H9 (cell line): ENCODE measurements around the gene PSTPIP1. TPM values are rescaled to one million over a fixed set of nuclear protein-coding genes. Genes with fewer than 3 reads are reported as not detected.

ENCODE experiments used
- DNase-seq: peaks from one replicate; pipeline ENCODE4 v3.0.0-alpha.2; 2017
- H2AFZ ChIP-seq: one replicate; pipeline ENCODE4 v1.6.1; 2013; ENCODE audit warnings: mild to moderate bottlenecking, low read length, control low read depth, moderate library complexity
- H2AK5ac ChIP-seq: 2 replicates; pipeline ENCODE4 v1.6.1; 2013; ENCODE audit warnings: low read length, control low read depth, mixed read lengths; ENCODE audit not compliant: insufficient read length
- H2BK120ac ChIP-seq: one replicate; pipeline ENCODE4 v1.6.1; 2013; ENCODE audit warnings: low read depth, mild to moderate bottlenecking, low read length, control low read depth, inconsistent platforms; ENCODE audit not compliant: poor library complexity, severe bottlenecking
- H2BK12ac ChIP-seq: 2 replicates; pipeline ENCODE4 v1.6.1; 2013; ENCODE audit warnings: low read length, control low read depth, mixed read lengths, low read depth; ENCODE audit not compliant: insufficient read length
- H2BK15ac ChIP-seq: 2 replicates; pipeline ENCODE4 v1.6.1; 2013; ENCODE audit warnings: low read depth, low read length, control low read depth
- H2BK20ac ChIP-seq: one replicate; pipeline ENCODE4 v1.6.1; 2013; ENCODE audit warnings: low read depth, mild to moderate bottlenecking, low read length, control low read depth, inconsistent platforms; ENCODE audit not compliant: poor library complexity, severe bottlenecking
- H2BK5ac ChIP-seq: 2 replicates; pipeline ENCODE4 v1.6.1; 2013; ENCODE audit warnings: low read length, control low read depth, mixed read lengths; ENCODE audit not compliant: insufficient read length
- H3K14ac ChIP-seq: 2 replicates; pipeline ENCODE4 v1.6.1; 2013; ENCODE audit warnings: low read length, control low read depth; ENCODE audit not compliant: insufficient read depth
- H3K18ac ChIP-seq: 2 replicates; pipeline ENCODE4 v1.6.1; 2013; ENCODE audit warnings: low read depth, mild to moderate bottlenecking, mixed read lengths, low read length, control low read depth; ENCODE audit not compliant: insufficient read length
- H3K23ac ChIP-seq: 2 replicates; pipeline ENCODE4 v1.6.1; 2013; ENCODE audit warnings: low read length, control low read depth, mixed read lengths, low read depth; ENCODE audit not compliant: insufficient read length
- H3K23me2 ChIP-seq: 2 replicates; pipeline ENCODE4 v1.6.1; 2013; ENCODE audit warnings: low read depth, mild to moderate bottlenecking, mixed read lengths, low read length, control low read depth; ENCODE audit not compliant: insufficient read length, poor library complexity, severe bottlenecking
- H3K27ac ChIP-seq: 2 replicates; pipeline ENCODE4 v1.5.1; 2013; ENCODE audit warnings: low read length, control low read depth, mixed read lengths, low read depth; ENCODE audit not compliant: insufficient read length
- H3K27me3 ChIP-seq: 2 replicates; pipeline ENCODE4 v1.6.1; 2013; ENCODE audit warnings: low read length, control low read depth, inconsistent platforms; ENCODE audit not compliant: insufficient read depth
- H3K4ac ChIP-seq: 2 replicates; pipeline ENCODE4 v1.6.1; 2013; ENCODE audit warnings: low read depth, mild to moderate bottlenecking, control low read depth, inconsistent platforms, low read length, moderate library complexity
- H3K4me1 ChIP-seq: 2 replicates; pipeline ENCODE4 v1.6.1; 2013; ENCODE audit warnings: low read length, control low read depth, inconsistent platforms; ENCODE audit not compliant: insufficient read depth
- H3K4me2 ChIP-seq: 2 replicates; pipeline ENCODE4 v1.6.1; 2013; ENCODE audit warnings: low read length, control low read depth, mixed read lengths; ENCODE audit not compliant: insufficient read length, insufficient read depth
- H3K56ac ChIP-seq: 2 replicates; pipeline ENCODE4 v1.6.1; 2013; ENCODE audit warnings: low read depth, mild to moderate bottlenecking, mixed read lengths, low read length, control low read depth; ENCODE audit not compliant: insufficient read length
- H3K79me1 ChIP-seq: 2 replicates; pipeline ENCODE4 v1.6.1; 2013; ENCODE audit warnings: low read depth, mild to moderate bottlenecking, moderate library complexity, low read length, control low read depth, inconsistent platforms; ENCODE audit not compliant: insufficient read depth, poor library complexity, severe bottlenecking
- H3K79me2 ChIP-seq: 2 replicates; pipeline ENCODE4 v1.6.1; 2013; ENCODE audit warnings: low read length, control low read depth, inconsistent platforms; ENCODE audit not compliant: insufficient read depth
- H3K9ac ChIP-seq: 2 replicates; pipeline ENCODE4 v1.6.1; 2013; ENCODE audit warnings: low read length, control low read depth, mixed read lengths; ENCODE audit not compliant: insufficient read length; ENCODE audit errors: extremely low read depth
- H3K9me3 ChIP-seq: one replicate; pipeline ENCODE4 v1.6.1; 2013; ENCODE audit warnings: low read depth, low read length, inconsistent platforms; ENCODE audit not compliant: control insufficient read depth
- H3T11ph ChIP-seq: one replicate; pipeline ENCODE4 v1.6.1; 2013; ENCODE audit warnings: mild to moderate bottlenecking, low read length, control low read depth, inconsistent platforms
- H4K20me1 ChIP-seq: one replicate; pipeline ENCODE4 v1.6.1; 2013; ENCODE audit not compliant: control insufficient read depth, insufficient read length, insufficient read depth
- H4K5ac ChIP-seq: 2 replicates; pipeline ENCODE4 v1.6.1; 2013; ENCODE audit warnings: low read depth, mild to moderate bottlenecking, mixed read lengths, low read length, control low read depth; ENCODE audit not compliant: insufficient read length
- H4K8ac ChIP-seq: replicated peaks from 2 replicates; pipeline ENCODE4 v1.6.1; 2013; ENCODE audit warnings: low read length, control low read depth, mixed read lengths, low read depth; ENCODE audit not compliant: insufficient read length
- H4K91ac ChIP-seq: 2 replicates; pipeline ENCODE4 v1.6.1; 2013; ENCODE audit warnings: low read depth, mild to moderate bottlenecking, moderate library complexity, mixed read lengths, low read length, control low read depth; ENCODE audit not compliant: insufficient read length
- H3K27ac Mint-ChIP-seq, 3 experiments: 2 replicates in 2 of 3; 3 replicates in 1 of 3; pipeline ENCODE4 v1.8.0; 2020 to 2021; ENCODE audit warnings: mixed read lengths in 3 of 3, mild to moderate bottlenecking in 1 of 3, moderate library complexity in 1 of 3
- H3K27me3 Mint-ChIP-seq: 2 replicates; pipeline ENCODE4 v1.8.0; 2021; ENCODE audit warnings: low read depth, mild to moderate bottlenecking, moderate library complexity, mixed read lengths
- H3K36me3 Mint-ChIP-seq, 3 experiments: 2 replicates in 2 of 3; 3 replicates in 1 of 3; pipeline ENCODE4 v1.8.0; 2020 to 2021; ENCODE audit warnings: low read depth in 3 of 3, mixed read lengths in 3 of 3; ENCODE audit not compliant: insufficient read depth in 1 of 3
- H3K4me1 Mint-ChIP-seq, 2 experiments: 2 replicates each; pipeline ENCODE4 v1.8.0; 2020; ENCODE audit warnings: mixed read lengths in 2 of 2
- H3K4me3 Mint-ChIP-seq, 2 experiments: 2 replicates in 1 of 2; 3 replicates in 1 of 2; pipeline ENCODE4 v1.8.0; 2020 to 2021; ENCODE audit warnings: mild to moderate bottlenecking in 2 of 2, mixed read lengths in 2 of 2, moderate library complexity in 1 of 2
- H3K9me3 Mint-ChIP-seq, 2 experiments: 2 replicates in 1 of 2; 3 replicates in 1 of 2; pipeline ENCODE4 v1.8.0; 2020; ENCODE audit warnings: mild to moderate bottlenecking in 2 of 2, mixed read lengths in 2 of 2, moderate library complexity in 1 of 2
- CTCF ChIP-seq: fragments of 200-600 bp; sonication (generic); conservative IDR thresholded peaks from 3 replicates; pipeline ENCODE4 v1.8.0; 2021; ENCODE audit warnings: antibody characterized with exemption, mild to moderate bottlenecking
- total RNA-seq: library from RNA; stranded (reverse); gene quantifications from 2 replicates; pipeline ENCODE4 v1.2.1, GENCODE V29; 2021

Gene PSTPIP1
- total RNA-seq, 1 experiment from 2014 or later, result 1.8 TPM

GRCh38 chr15:77063249-77063648 is 68.3 kb downstream of the PSTPIP1 start:
- H3K23ac ChIP-seq, result no peak overlapping the region
- H3K23me2 ChIP-seq, result no peaks in the 10 kb centered on the region
- H3K9ac ChIP-seq, result no peak overlapping the region
- no peaks in the 10 kb centered on the region; the same call in 1 of the 2 replicates for H3K4me1 ChIP-seq
- no peak overlapping the region for H4K8ac ChIP-seq
- H3K18ac ChIP-seq, result no peak overlapping the region
- H4K5ac ChIP-seq, result no peak overlapping the region
- no peak for DNase-seq
- H4K20me1 ChIP-seq, result no peaks in the 10 kb centered on the region
- no peak overlapping the region for H3K14ac ChIP-seq
- no peak overlapping the region for H4K91ac ChIP-seq
- H2BK120ac ChIP-seq, result no peak overlapping the region
- H2BK20ac ChIP-seq, result no peak overlapping the region
- Mint-ChIP-seq H3K27me3 (no peaks in the 10 kb centered on the region), H3K4me1 (peaks cover 31 to 43% of the 10 kb centered on the region in 2 experiments), H3K4me3 (no peak overlapping the region), H3K36me3 (peaks cover 2 to 4% (median 2%) of the 10 kb centered on the region in 3 experiments; a peak in 4 of 7 replicates), H3K9me3 (no peaks in the 10 kb centered on the region), H3K27ac (no peak overlapping the region)
- no peak overlapping the region for H3K4ac ChIP-seq
- no peak overlapping the region for H3K56ac ChIP-seq
- no peak overlapping the region for H2BK12ac ChIP-seq
- H3T11ph ChIP-seq, result no peak overlapping the region
- no peak overlapping the region for H3K4me2 ChIP-seq
- no peaks in the 10 kb centered on the region for H3K79me1 ChIP-seq
- H3K9me3 ChIP-seq, result no peaks in the 10 kb centered on the region
- H3K27ac ChIP-seq, result no peak overlapping the region
- TF ChIP-seq CTCF, result no peak
- no peak overlapping the region for H2AFZ ChIP-seq
- no peaks in the 10 kb centered on the region for H3K27me3 ChIP-seq
- no peak overlapping the region for H2AK5ac ChIP-seq
- no peak overlapping the region for H2BK5ac ChIP-seq
- peaks cover 8% of the 10 kb centered on the region; the same call in 1 of the 2 replicates for H3K79me2 ChIP-seq
- H2BK15ac ChIP-seq, result no peak overlapping the region
